GM12878 (cell line): ENCODE data around the gene MYL11. TPM values are rescaled to one million over a fixed set of nuclear protein-coding genes. Genes with fewer than 3 reads are reported as not detected.
A peak's percentile ranks its signal among the peaks of the same experiment; 100 is the strongest.

Experiments
- ATAC-seq: fragments of 200-7000 bp; cut with Tn5 transposase; 3 replicates; pipeline ENCODE4 v1.9.1; 2020; ENCODE audit warnings: mild to moderate bottlenecking, moderate library complexity
- BruUV-seq: library from RNA; stranded (reverse); fragments of 400-500 nt; replicated peaks from 2 replicates; lab custom pipeline; 2021; lab: Mats Ljungman, UMichigan
- CTCF ChIA-PET: fragments of 300-600 bp; sonication (Branson Sonifier 250); formaldehyde crosslinking; extraction: SDS; loops from one replicate; lab custom pipeline; 2021; ENCODE audit warnings: inconsistent platforms; lab: Yijun Ruan, JAX
- POLR2A ChIA-PET: fragments of 350-600 bp; formaldehyde crosslinking; extraction: SDS; loops from one replicate; lab custom pipeline; 2021; ENCODE audit warnings: inconsistent platforms; lab: Charles Lee
- RAD21 ChIA-PET: fragments of 300-600 bp; sonication (Branson Sonifier 250); formaldehyde crosslinking; loops from one replicate; lab custom pipeline; 2023; ENCODE audit warnings: antibody characterized with exemption; ENCODE audit not compliant: unreplicated experiment; lab: Charles Lee
- SMC1A ChIA-PET: fragments of 300-600 bp; sonication (Branson Sonifier 250); formaldehyde crosslinking; loops from one replicate; lab custom pipeline; 2023; ENCODE audit not compliant: unreplicated experiment, uncharacterized antibody; lab: Charles Lee
- DNase-seq: peaks from one replicate; pipeline ENCODE4 v3.0.0-alpha.2; 2011; ENCODE audit warnings: low read depth, low spot score
- FAIRE-seq: peaks from 3 replicates; lab custom pipeline; 2011; peaks lifted over from hg19 to GRCh38; lab: Jason Lieb, UNC
- H2AFZ ChIP-seq: 2 replicates; pipeline ENCODE4 v1.6.0; 2011; ENCODE audit warnings: low read depth, low read length, control low read depth; ENCODE audit not compliant: control insufficient read depth
- H3K27ac ChIP-seq: 2 replicates; pipeline ENCODE4 v1.5.1; 2011; ENCODE audit warnings: control low read depth; ENCODE audit not compliant: control insufficient read depth, insufficient read depth
- H3K27me3 ChIP-seq, 2 experiments: replicated peaks in 1 of 2; 2 replicates each; pipeline versions ENCODE4 v1.6.0 to v1.6.1; 2011; ENCODE audit warnings: low read length in 1 of 2; ENCODE audit not compliant: control insufficient read depth in 2 of 2, insufficient read depth in 2 of 2
- H3K36me3 ChIP-seq, 2 experiments: 2 replicates each; pipeline ENCODE4 v1.5.1; 2011; ENCODE audit warnings: low read length in 1 of 2; ENCODE audit not compliant: control insufficient read depth in 2 of 2, insufficient read depth in 2 of 2
- H3K4me1 ChIP-seq: 2 replicates; pipeline ENCODE4 v1.6.1; 2011; ENCODE audit warnings: mild to moderate bottlenecking, low read length, moderate library complexity, mixed read lengths; ENCODE audit not compliant: control insufficient read depth, insufficient read depth
- H3K4me2 ChIP-seq: 2 replicates; pipeline ENCODE4 v1.6.0; 2011; ENCODE audit warnings: control low read depth; ENCODE audit not compliant: control insufficient read depth, insufficient read depth
- H3K4me3 ChIP-seq: fragments of 200-600 bp; sonication (generic); 2 replicates; pipeline ENCODE4 v1.5.1; 2016
- H3K79me2 ChIP-seq: 2 replicates; pipeline ENCODE4 v1.6.0; 2011; ENCODE audit warnings: low read length; ENCODE audit not compliant: control insufficient read depth, insufficient read depth
- H3K9ac ChIP-seq: 2 replicates; pipeline ENCODE4 v1.8.0; 2011; ENCODE audit warnings: low read length, control low read depth, mixed read lengths; ENCODE audit not compliant: control insufficient read depth, insufficient read depth
- H3K9me3 ChIP-seq: replicated peaks from 3 replicates; pipeline ENCODE4 v1.5.1; 2011; ENCODE audit warnings: mild to moderate bottlenecking, low read length; ENCODE audit not compliant: control insufficient read depth, insufficient read depth
- H4K20me1 ChIP-seq: 2 replicates; pipeline ENCODE4 v1.6.0; 2011; ENCODE audit not compliant: control insufficient read depth, insufficient read depth
- EGR1 ChIP-seq, 2 experiments: IDR thresholded peaks; 1 replicate in 1 of 2; 2 replicates in 1 of 2; pipeline ENCODE4 v1.6.1; 2011 to 2012; ENCODE audit warnings: low read depth in 2 of 2, low read length in 2 of 2, borderline replicate concordance in 1 of 2, mild to moderate bottlenecking in 1 of 2, moderate library complexity in 1 of 2
- FOS ChIP-seq: IDR thresholded peaks from 3 replicates; pipeline ENCODE4 v1.6.1; 2011; ENCODE audit warnings: borderline replicate concordance; ENCODE audit not compliant: insufficient read length; ENCODE audit errors: extremely low read depth
- FOXK2 ChIP-seq: fragments of 450-650 bp; IDR thresholded peaks from 2 replicates; pipeline ENCODE4 v1.6.1; 2017; ENCODE audit warnings: mild to moderate bottlenecking, moderate library complexity
- PAX5 ChIP-seq: IDR thresholded peaks from 2 replicates; pipeline ENCODE4 v1.6.1; 2011; ENCODE audit warnings: low read depth, low read length, borderline replicate concordance
- RAD51 ChIP-seq: fragments of 450-650 bp; IDR thresholded peaks from 2 replicates; pipeline ENCODE4 v1.6.1; 2016; ENCODE audit warnings: moderate library complexity, mild to moderate bottlenecking, inconsistent platforms
- RELA ChIP-seq: fragments of 450-650 bp; IDR thresholded peaks from 2 replicates; pipeline ENCODE4 v1.8.0; 2014; ENCODE audit warnings: borderline replicate concordance; ENCODE audit not compliant: partially characterized antibody
- RUNX3 ChIP-seq: IDR thresholded peaks from 2 replicates; pipeline ENCODE4 v1.6.1; 2012; ENCODE audit warnings: low read length, inconsistent platforms
- SKIL ChIP-seq: fragments of 450-650 bp; IDR thresholded peaks from 2 replicates; pipeline ENCODE4 v1.6.1; 2017; ENCODE audit warnings: mild to moderate bottlenecking, low read depth, inconsistent platforms; ENCODE audit not compliant: poor library complexity, severe bottlenecking
- SP1 ChIP-seq: IDR thresholded peaks from one replicate; pipeline ENCODE4 v1.6.1; 2011; ENCODE audit warnings: low read depth, low read length
- SPI1 ChIP-seq: IDR thresholded peaks from 2 replicates; pipeline ENCODE4 v1.6.1; 2011; ENCODE audit warnings: low read depth, mild to moderate bottlenecking, low read length, moderate library complexity, borderline replicate concordance; ENCODE audit not compliant: insufficient read depth
- ZBTB4 ChIP-seq: fragments of 450-650 bp; formaldehyde crosslinking; IDR thresholded peaks from 2 replicates; pipeline ENCODE4 v1.4.0; 2022; ENCODE audit warnings: mild to moderate bottlenecking, moderate library complexity
- ZNF687 ChIP-seq: fragments of 450-650 bp; IDR thresholded peaks from 2 replicates; pipeline ENCODE4 v1.6.1; 2017; ENCODE audit warnings: mild to moderate bottlenecking, moderate library complexity
- ZZZ3 ChIP-seq: IDR thresholded peaks from 2 replicates; pipeline ENCODE4 v1.6.1; 2011; ENCODE audit warnings: low read depth; ENCODE audit not compliant: control insufficient read depth, insufficient read length
- WGBS: methylation state at CpG from one replicate; pipeline ENCODE4 v1.1.6; 2016; ENCODE audit warnings: low lambda C conversion rate; ENCODE audit not compliant: insufficient replicate concordance, insufficient coverage; ENCODE audit errors: missing lambda C conversion rate; 5-methylcytosine and 5-hydroxymethylcytosine counted together
- in situ Hi-C: fragments of 300-500 bp; cut with MboI; formaldehyde crosslinking; loops from 9 replicates; pipeline ENCODE4 v1.14.3; 2018; ENCODE audit warnings: mixed read lengths
- intact Hi-C: fragments of 100-400 bp; cut with micrococcal nuclease; formaldehyde crosslinking; loops from one replicate; pipeline ENCODE4 v1.14.2; 2022; ENCODE audit not compliant: unreplicated experiment
- polyA plus RNA-seq, 11 experiments: library from polyadenylated mRNA; depleted of rRNA in 4 of 11; unstranded in 6 of 11; stranded (reverse) in 5 of 11; fragments of >200 nt; fragmentation: Nextera tagmentation in 4 of 11; fragmentation: Illumina TruSeq in 1 of 11; extraction: Ambion mirVana in 4 of 11; extraction: Trizol in 1 of 11; gene quantifications; 1 replicate in 1 of 11; 2 replicates in 10 of 11; pipeline versions ENCODE4 v1.2.1 to v1.2.3, GENCODE V29; 2011 to 2016; ENCODE audit warnings: inconsistent platforms in 2 of 11, missing spikeins in 2 of 11, low read depth in 1 of 11
- total RNA-seq, 4 experiments: library from RNA; depleted of rRNA in 3 of 4; stranded (reverse); fragments of >200 nt in 3 of 4; fragmentation: Illumina TruSeq in 1 of 4; extraction: Trizol in 1 of 4; gene quantifications; 2 replicates each; pipeline versions ENCODE4 v1.2.1 to v1.2.3, GENCODE V29; 2013 to 2021

Gene MYL11
- total and polyA plus RNA-seq, 10 of the 15 experiments (the other 5 are each of a cell fraction or from before 2014, with no cell fraction given): 0.19 to 1.2 (median 0.61) TPM; not detected in 5

- intact Hi-C loops: no loop called here
- H3K27me3 ChIP-seq: no peaks in the 10 kb centered on the region
- H3K4me2 ChIP-seq: peak overlapping the region; percentile 98
- H2AFZ ChIP-seq: no peak overlapping the region
- ATAC-seq (no peak), DNase-seq (no peak), FAIRE-seq (no peak)
- H3K4me1 ChIP-seq: peaks cover 16% of the 10 kb centered on the region
- H3K9ac ChIP-seq: peak overlapping the region; percentile 86
- ChIA-PET CTCF (interaction anchor here (1.0 to 9.0 kb wide), 4 partner anchors 15 to 248 kb away, joined by 3 to 70 read pairs (median 4); partner anchors contain the start of genes SEPTIN1 and ZNF771), SMC1A (interaction anchor here (0.6 to 3.5 kb wide), 4 partner anchors 17 to 274 kb away, joined by 3 to 15 read pairs (median 4); partner anchors contain the start of gene ZNF771), RAD21 (interaction anchor here (0.7 to 1.6 kb wide), 2 partner anchors 15 to 59 kb away, joined by 3 to 4 read pairs; partner anchors contain the start of gene SEPTIN1), POLR2A (interaction anchor here (1.0 to 2.1 kb wide), 4 partner anchors 9 to 42 kb away, joined by 4 to 8 read pairs (median 6); no protein-coding TSS in a partner anchor)
- no TSS peak for BruUV-seq
- no peaks in the 10 kb centered on the region for H3K9me3 ChIP-seq
- H3K4me3 ChIP-seq: peak overlapping the region; percentile 97
- WGBS: 75% methylated on average over 10 of the region's 10 CpGs
- H4K20me1 ChIP-seq: peaks cover 17% of the 10 kb centered on the region
- peaks cover 4 to 11% of the 10 kb centered on the region in 2 experiments; a peak in 3 of 4 replicates for H3K36me3 ChIP-seq
- in situ Hi-C loops: no loop called here
- H3K79me2 ChIP-seq: peaks cover 35% of the 10 kb centered on the region
- H3K27ac ChIP-seq: no peak overlapping the region; the same call in 1 of the 2 replicates
- TF ChIP-seq ZBTB4 (CRISPR knock-in tag): no peak
- TF ChIP-seq SPI1: no peak
- no peak for TF ChIP-seq SKIL
- TF ChIP-seq EGR1 (IDR thresholded peaks at IDR 0.05; ENCODE audit: borderline replicate concordance in 1 of 2, low read depth in 2 of 2, low read length in 2 of 2): no peak
- no peak for TF ChIP-seq FOXK2
- no peak for TF ChIP-seq PAX5
- TF ChIP-seq RAD51: no peak
- no peak for TF ChIP-seq ZZZ3
- TF ChIP-seq RELA: no peak
- no peak for TF ChIP-seq RUNX3
- no peak for TF ChIP-seq FOS
- TF ChIP-seq ZNF687: no peak
- TF ChIP-seq SP1: no peak
Measured at GRCh38 chr16:30367349-30368009, 7.1 kb upstream of the MYL11 start.
